ENCODE results near the gene DAB2IP.

The DAB2IP gene

GRCh38 chr9:121627427-121627826 is 24.0 kb upstream of the DAB2IP start:
- no peak for TF ChIP-seq CTCF (IDR thresholded peaks at IDR 0.05; ENCODE audit: low read depth, low read length, missing control alignments)
- DNase-seq (ENCODE audit: extremely low read depth, low read depth), result no peak
- no peak overlapping the region for H3K4me3 ChIP-seq (replicated peaks; ENCODE audit: low read depth, low read length)

- no peak for TF ChIP-seq CTCF (IDR thresholded peaks at IDR 0.05; ENCODE audit: low read depth, low read length, missing control alignments)
- H3K4me3 ChIP-seq (replicated peaks; ENCODE audit: low read depth, low read length), result no peak overlapping the region
- DNase-seq (ENCODE audit: extremely low read depth, low read depth), result no peak
These were observed 23.0 kb upstream of the DAB2IP start for GRCh38 chr9:121628401-121628800.

GRCh38 chr9:121631115-121631514 is 20.3 kb upstream of the DAB2IP start:
- DNase-seq (ENCODE audit: extremely low read depth, low read depth), result no peak
- no peak for TF ChIP-seq CTCF (IDR thresholded peaks at IDR 0.05; ENCODE audit: low read depth, low read length, missing control alignments)
- H3K4me3 ChIP-seq (replicated peaks; ENCODE audit: low read depth, low read length), result no peak overlapping the region

- no peak for TF ChIP-seq CTCF (IDR thresholded peaks at IDR 0.05; ENCODE audit: low read depth, low read length, missing control alignments)
- H3K4me3 ChIP-seq (replicated peaks; ENCODE audit: low read depth, low read length), result no peak overlapping the region
- DNase-seq (ENCODE audit: extremely low read depth, low read depth), result no peak
These were observed 19.4 kb upstream of the DAB2IP start for GRCh38 chr9:121631978-121632418.

GRCh38 chr9:121633119-121633714 is 18.2 kb upstream of the DAB2IP start:
- no peak overlapping the region for H3K4me3 ChIP-seq (replicated peaks; ENCODE audit: low read depth, low read length)
- TF ChIP-seq CTCF (IDR thresholded peaks at IDR 0.05; ENCODE audit: low read depth, low read length, missing control alignments), result no peak
- DNase-seq (ENCODE audit: extremely low read depth, low read depth), result no peak

- no peak for TF ChIP-seq CTCF (IDR thresholded peaks at IDR 0.05; ENCODE audit: low read depth, low read length, missing control alignments)
- DNase-seq (ENCODE audit: extremely low read depth, low read depth), result no peak
- no peak overlapping the region for H3K4me3 ChIP-seq (replicated peaks; ENCODE audit: low read depth, low read length)
These were observed 17.7 kb upstream of the DAB2IP start for GRCh38 chr9:121633736-121634135.
